HCT116 (cell line): ENCODE measurements around the gene MIB2. TPM values are rescaled to one million over a fixed set of nuclear protein-coding genes. Genes with fewer than 3 reads are reported as not detected.

Experiments
- ATAC-seq: fragments of 200-7000 bp; cut with Tn5 transposase; 2 replicates; pipeline ENCODE4 v1.9.1; 2020; ENCODE audit warnings: mild to moderate bottlenecking, moderate library complexity
- BruUV-seq: library from RNA; stranded (reverse); fragments of 400-500 nt; replicated peaks from 2 replicates; lab custom pipeline; 2021; lab: Mats Ljungman, UMichigan
- CTCF ChIA-PET: fragments of 300-600 bp; sonication (Branson Sonifier 250); formaldehyde crosslinking; loops from one replicate; lab custom pipeline; 2021; ENCODE audit warnings: antibody characterized with exemption; lab: Charles Lee
- POLR2A ChIA-PET: fragments of 300-600, 350-600 bp; sonication (Branson Sonifier 250); formaldehyde crosslinking; loops from one replicate; lab custom pipeline; 2021; ENCODE audit warnings: antibody characterized with exemption; lab: Charles Lee
- RAD21 ChIA-PET, 2 experiments: fragments of 300-600 bp; sonication (Branson Sonifier 250); formaldehyde crosslinking; loops; one replicate each; lab custom pipeline; 2023; ENCODE audit warnings: low total read pairs in 2 of 2; ENCODE audit not compliant: uncharacterized antibody in 2 of 2, unreplicated experiment in 2 of 2, low non-redundant PET in 1 of 2; lab: Charles Lee
- DNase-seq: peaks from one replicate; pipeline ENCODE4 v3.0.0-alpha.2; 2010; ENCODE audit warnings: low read depth, low spot score
- H2AFZ ChIP-seq: fragments of 200-600 bp; shearing (Covaris generic), sonication (generic); 2 replicates; pipeline ENCODE4 v1.6.1; 2017; ENCODE audit warnings: low read depth, mixed run types, mixed read lengths, antibody characterized with exemption, low read length; ENCODE audit not compliant: poor library complexity, severe bottlenecking
- H3K27ac ChIP-seq: 2 replicates; pipeline ENCODE4 v1.5.1; 2012; ENCODE audit warnings: low read depth, low read length
- H3K27me3 ChIP-seq: fragments of 200-600 bp; sonication (generic); 2 replicates; pipeline ENCODE4 v1.6.1; 2016; ENCODE audit warnings: mixed run types, low read length, mixed read lengths; ENCODE audit not compliant: insufficient read depth
- H3K36me3 ChIP-seq, 2 experiments: fragments of 200-500 bp in 1 of 2; fragments of 200-600 bp in 1 of 2; sonication (Bioruptor generic) in 1 of 2; sonication (generic) in 1 of 2; 2 replicates each; pipeline versions ENCODE4 v1.5.1 to v1.6.1; 2014 to 2016; ENCODE audit warnings: low read length in 2 of 2, inconsistent platforms in 1 of 2, mixed read lengths in 1 of 2, mixed run types in 1 of 2; ENCODE audit not compliant: insufficient read depth in 2 of 2, control insufficient read depth in 1 of 2
- H3K4me1 ChIP-seq, 2 experiments: fragments of 200-600 bp in 1 of 2; sonication (generic) in 1 of 2; 2 replicates each; pipeline versions ENCODE4 v1.5.1 to v1.6.1; 2012 to 2017; ENCODE audit warnings: low read length in 2 of 2, inconsistent platforms in 1 of 2, mild to moderate bottlenecking in 1 of 2, mixed read lengths in 1 of 2, mixed run types in 1 of 2, moderate library complexity in 1 of 2; ENCODE audit not compliant: insufficient read depth in 2 of 2, control insufficient read depth in 1 of 2
- H3K4me2 ChIP-seq: fragments of 200-600 bp; sonication (generic); 2 replicates; pipeline ENCODE4 v1.6.1; 2017; ENCODE audit warnings: mixed run types, low read length, mixed read lengths
- H3K4me3 ChIP-seq, 2 experiments: fragments of 200-600 bp in 1 of 2; sonication (generic) in 1 of 2; replicated peaks in 1 of 2; 2 replicates each; pipeline ENCODE4 v1.5.1; 2011 to 2016; ENCODE audit warnings: low read length in 2 of 2, control low read depth in 1 of 2, low read depth in 1 of 2, mild to moderate bottlenecking in 1 of 2, mixed read lengths in 1 of 2, mixed run types in 1 of 2
- H3K79me2 ChIP-seq: fragments of 200-600 bp; sonication (generic); 2 replicates; pipeline ENCODE4 v1.6.1; 2017; ENCODE audit warnings: mild to moderate bottlenecking, mixed run types, low read length, moderate library complexity, mixed read lengths; ENCODE audit not compliant: insufficient read depth
- H3K9ac ChIP-seq: fragments of 200-600 bp; sonication (generic); 2 replicates; pipeline ENCODE4 v1.6.1; 2016; ENCODE audit warnings: low read length, mixed read lengths
- H3K9me2 ChIP-seq: fragments of 200-600 bp; sonication (generic), shearing (Covaris generic); 2 replicates; pipeline ENCODE4 v1.6.1; 2017; ENCODE audit warnings: mixed run types, mild to moderate bottlenecking, moderate library complexity; ENCODE audit not compliant: insufficient read depth
- H3K9me3 ChIP-seq, 2 experiments: fragments of 200-500 bp in 1 of 2; fragments of 200-600 bp in 1 of 2; sonication (Bioruptor generic) in 1 of 2; sonication (generic) in 1 of 2; 2 replicates each; pipeline ENCODE4 v1.6.1; 2014 to 2017; ENCODE audit warnings: low read length in 2 of 2, mixed read lengths in 2 of 2, inconsistent platforms in 1 of 2, low read depth in 1 of 2, mild to moderate bottlenecking in 1 of 2, mixed run types in 1 of 2, moderate library complexity in 1 of 2; ENCODE audit not compliant: control insufficient read depth in 1 of 2, insufficient read depth in 1 of 2
- H4K20me1 ChIP-seq: fragments of 200-600 bp; sonication (generic), shearing (Covaris generic); 2 replicates; pipeline ENCODE4 v1.6.1; 2017; ENCODE audit warnings: mixed run types, mild to moderate bottlenecking, moderate library complexity; ENCODE audit not compliant: insufficient read depth
- CBX3 ChIP-seq: IDR thresholded peaks from 2 replicates; pipeline ENCODE4 v1.6.1; 2012; ENCODE audit warnings: low read depth
- CTCF ChIP-seq, 3 experiments: fragments of 200-600 bp in 1 of 3; sonication (generic) in 1 of 3; IDR thresholded peaks in 2 of 3; conservative IDR thresholded peaks in 1 of 3; 2 replicates each; pipeline ENCODE4 v1.5.1; 2012 to 2017; ENCODE audit warnings: low read depth in 2 of 3, low read length in 2 of 3, antibody characterized with exemption in 1 of 3, borderline replicate concordance in 1 of 3, control low read depth in 1 of 3, mild to moderate bottlenecking in 1 of 3, mixed read lengths in 1 of 3, mixed run types in 1 of 3, moderate library complexity in 1 of 3; ENCODE audit not compliant: insufficient read depth in 1 of 3
- EGR1 ChIP-seq: IDR thresholded peaks from 2 replicates; pipeline ENCODE4 v1.6.1; 2012; ENCODE audit warnings: low read depth
- FOSL1 ChIP-seq: IDR thresholded peaks from 2 replicates; pipeline ENCODE4 v1.6.1; 2012; ENCODE audit warnings: low read depth
- MAX ChIP-seq: IDR thresholded peaks from 2 replicates; pipeline ENCODE4 v1.6.1; 2012
- POLR2A ChIP-seq: IDR thresholded peaks from 2 replicates; pipeline ENCODE4 v1.7.0; 2011; ENCODE audit warnings: borderline replicate concordance; ENCODE audit not compliant: insufficient read depth, insufficient read length; ENCODE audit errors: extremely low read depth
- POLR2AphosphoS5 ChIP-seq: IDR thresholded peaks from 2 replicates; pipeline ENCODE4 v1.6.1; 2011; ENCODE audit warnings: mild to moderate bottlenecking, low read depth, low read length, moderate library complexity
- SIN3A ChIP-seq: IDR thresholded peaks from 2 replicates; pipeline ENCODE4 v1.6.1; 2012; ENCODE audit warnings: low read depth
- SRF ChIP-seq: IDR thresholded peaks from 2 replicates; pipeline ENCODE4 v1.6.1; 2012; ENCODE audit warnings: low read depth
- TCF7L2 ChIP-seq: IDR thresholded peaks from 2 replicates; pipeline ENCODE4 v1.7.0; 2011; ENCODE audit warnings: borderline replicate concordance, inconsistent platforms; ENCODE audit not compliant: insufficient read depth, insufficient read length; ENCODE audit errors: extremely low read depth
- ZFX ChIP-seq: fragments of 450-650 bp; IDR thresholded peaks from 2 replicates; pipeline ENCODE4 v1.6.1; 2017
- intact Hi-C: fragments of 100-400 bp; cut with micrococcal nuclease; formaldehyde crosslinking; loops from 2 replicates; pipeline ENCODE4 v1.10.0; 2022
- total RNA-seq: library from RNA; stranded (reverse); gene quantifications from one replicate; pipeline ENCODE4 v1.2.1, GENCODE V29; 2021; ENCODE audit not compliant: unreplicated experiment

The MIB2 gene
- total RNA-seq, 1 experiment from 2014 or later: 194 TPM

- no peak for TF ChIP-seq POLR2A
- no peak for TF ChIP-seq SRF
- no peak for TF ChIP-seq TCF7L2
- no peak for TF ChIP-seq MAX
- TF ChIP-seq FOSL1: no peak
- TF ChIP-seq CBX3: no peak
- TF ChIP-seq ZFX: no peak
- TF ChIP-seq SIN3A: no peak
- TF ChIP-seq POLR2AphosphoS5: no peak
- TF ChIP-seq EGR1: no peak
Measured at GRCh38 chr1:1618396-1619068, 3.2 kb downstream of the MIB2 start (continued).

GRCh38 chr1:1619917-1620361 is 4.6 kb downstream of the MIB2 start:
- intact Hi-C loops: loop anchor here (10.0 kb wide), 1 partner anchor 275 kb away; the partner anchor contains the start of gene DVL1
- no peaks in the 10 kb centered on the region; the same call in 1 of the 2 replicates for H3K79me2 ChIP-seq
- no peaks in the 10 kb centered on the region for H3K27me3 ChIP-seq
- H4K20me1 ChIP-seq: no peaks in the 10 kb centered on the region
- ChIA-PET CTCF (interaction anchor here (2.1 kb wide), 1 partner anchor 9 kb away, joined by 5 read pairs; no protein-coding TSS in a partner anchor), POLR2A (no interaction called here), RAD21 (no interaction called here)
- peaks cover 7 to 18% of the 10 kb centered on the region in 2 experiments; a peak in 2 of 4 replicates for H3K4me1 ChIP-seq
- no TSS peak for BruUV-seq
- no peak overlapping the region for H3K9ac ChIP-seq
- no peaks in the 10 kb centered on the region for H3K9me3 ChIP-seq
- no peak overlapping the region for H2AFZ ChIP-seq
- H3K9me2 ChIP-seq: no peaks in the 10 kb centered on the region
- H3K36me3 ChIP-seq: peaks cover 0 to 3% of the 10 kb centered on the region in 2 experiments; a peak in 1 of 4 replicates
- TF ChIP-seq CTCF (IDR thresholded peaks at IDR 0.05 in 2 of 3, conservative IDR thresholded peaks at IDR 0.05 in 1 of 3; ENCODE audit: borderline replicate concordance in 1 of 3, insufficient read depth in 1 of 3, low read depth in 2 of 3, low read length in 2 of 3): peak in 2 of 3 experiments; percentile 59 to 62; a peak in 4 of 6 replicates
- no peak for TF ChIP-seq POLR2A
- TF ChIP-seq CBX3: no peak
- ATAC-seq (no peak), DNase-seq (no peak)
- H3K27ac ChIP-seq: no peak overlapping the region
- H3K4me2 ChIP-seq: no peak overlapping the region
- no peak overlapping the region for H3K4me3 ChIP-seq
